SK-MEL-5 (cell line): ENCODE data around the gene SYK. TPM values are rescaled to one million over a fixed set of nuclear protein-coding genes. Genes with fewer than 3 reads are reported as not detected.

Experiments
- DNase-seq: peaks from one replicate; pipeline ENCODE4 v3.0.0-alpha.2; 2016; ENCODE audit warnings: low read depth, low spot score
- in situ Hi-C: cut with HindIII; loops from 2 replicates; pipeline ENCODE4 v1.10.0; 2016; ENCODE audit warnings: low sequenced_read_pairs, high pct_unique_total_duplicates, low pct_unique_long_range_greater_than_20kb
- total RNA-seq: library from RNA; depleted of rRNA; stranded (reverse); fragments of >200 nt; shearing (Covaris generic); gene quantifications from 2 replicates; pipeline ENCODE4 v1.2.3, GENCODE V29; 2014; rRNA removed

The SYK gene
- total RNA-seq, 1 experiment from 2014 or later = 0.74 TPM

GRCh38 chr9:90929626-90930025 lies 128.0 kb downstream of the SYK start:
- in situ Hi-C loops = no loop called here
- no peak for DNase-seq

- no peak for DNase-seq
- in situ Hi-C loops = no loop called here
These were observed 131.8 kb downstream of the SYK start for GRCh38 chr9:90933468-90933867.

GRCh38 chr9:90939351-90939750 lies 137.7 kb downstream of the SYK start:
- in situ Hi-C loops = no loop called here
- no peak for DNase-seq

GRCh38 chr9:90940280-90940679 lies 138.7 kb downstream of the SYK start:
- in situ Hi-C loops = no loop called here
- DNase-seq = no peak

GRCh38 chr9:90941661-90942060 lies 140.0 kb downstream of the SYK start:
- no peak for DNase-seq
- in situ Hi-C loops = no loop called here

GRCh38 chr9:90942555-90942954 lies 140.9 kb downstream of the SYK start:
- in situ Hi-C loops = no loop called here
- DNase-seq = no peak

GRCh38 chr9:90943341-90943740 lies 141.7 kb downstream of the SYK start:
- in situ Hi-C loops = no loop called here
- DNase-seq = no peak

- in situ Hi-C loops = no loop called here
- no peak for DNase-seq
These were observed 143.7 kb downstream of the SYK start for GRCh38 chr9:90945336-90945735.

- in situ Hi-C loops = no loop called here
- DNase-seq = no peak
These were observed 145.4 kb downstream of the SYK start for GRCh38 chr9:90946982-90947381.

Other genes starting within 250 kb of the SYK start
- not detected in 2 replicates for gene DIRAS2, start 159.0 kb upstream of the SYK start, total RNA-seq